HepG2 (cell line): ENCODE data around the gene GRIN3B. TPM values are rescaled to one million over a fixed set of nuclear protein-coding genes. Genes with fewer than 3 reads are reported as not detected.

Experiments
- FOSL1 ChIP-seq: sonication (generic); formaldehyde crosslinking; IDR thresholded peaks from 2 replicates; pipeline ENCODE4 v1.9.0; 2021; ENCODE audit warnings: missing genetic modification reagents, borderline replicate concordance
- HDAC6 ChIP-seq: fragments of 200-600 bp; sonication (generic); IDR thresholded peaks from 2 replicates; pipeline ENCODE4 v1.7.0; 2017; ENCODE audit warnings: mild to moderate bottlenecking, antibody characterized with exemption, low read length, low read depth
- KDM4B ChIP-seq: sonication (generic); formaldehyde crosslinking; IDR thresholded peaks from 2 replicates; pipeline ENCODE4 v1.4.0; 2020; ENCODE audit warnings: missing genetic modification reagents
- KLF15 ChIP-seq: sonication (generic); formaldehyde crosslinking; IDR thresholded peaks from 2 replicates; pipeline ENCODE4 v1.8.1; 2023; ENCODE audit warnings: borderline replicate concordance, mild to moderate bottlenecking, inconsistent platforms, missing genetic modification reagents, mixed read lengths
- LCORL ChIP-seq, 2 experiments: fragments of 450-650 bp in 1 of 2; sonication (generic) in 1 of 2; formaldehyde crosslinking in 1 of 2; IDR thresholded peaks; 2 replicates each; pipeline versions ENCODE4 v1.5.0 to v1.6.1; 2017 to 2020; ENCODE audit warnings: antibody characterized with exemption in 1 of 2, missing genetic modification reagents in 1 of 2
- ONECUT2 ChIP-seq: sonication (generic); formaldehyde crosslinking; IDR thresholded peaks from 2 replicates; pipeline ENCODE4 v1.4.0; 2020; ENCODE audit warnings: missing genetic modification reagents
- PITX1 ChIP-seq: sonication (generic); formaldehyde crosslinking; IDR thresholded peaks from 2 replicates; pipeline ENCODE4 v1.5.1; 2020; ENCODE audit warnings: mild to moderate bottlenecking, missing genetic modification reagents
- POLR2G ChIP-seq: fragments of 200-400 bp; formaldehyde crosslinking; IDR thresholded peaks from 2 replicates; pipeline ENCODE4 v1.6.1; 2018; ENCODE audit warnings: mild to moderate bottlenecking, low read depth, low read length, moderate library complexity
- SMC3 ChIP-seq: IDR thresholded peaks from 2 replicates; pipeline ENCODE4 v1.6.1; 2011; ENCODE audit warnings: low read length, improper control_type of control experiment
- TCF7 ChIP-seq: sonication (generic); IDR thresholded peaks from 2 replicates; pipeline ENCODE4 v1.6.1; 2016; ENCODE audit warnings: antibody characterized with exemption, low read depth
- YEATS2 ChIP-seq: sonication (generic); formaldehyde crosslinking; IDR thresholded peaks from 2 replicates; pipeline ENCODE4 v1.4.0; 2020; ENCODE audit warnings: missing genetic modification reagents, borderline replicate concordance
- ZBTB7A ChIP-seq: sonication (generic); formaldehyde crosslinking; IDR thresholded peaks from 2 replicates; pipeline ENCODE4 v1.8.0; 2022; ENCODE audit warnings: mild to moderate bottlenecking, missing genetic modification reagents
- ZFAT ChIP-seq: sonication (generic); formaldehyde crosslinking; conservative IDR thresholded peaks from 2 replicates; pipeline ENCODE4 v1.8.1; 2023; ENCODE audit warnings: missing genetic modification reagents, inconsistent platforms
- ZNF101 ChIP-seq: sonication (generic); formaldehyde crosslinking; IDR thresholded peaks from 2 replicates; pipeline ENCODE4 v1.4.0; 2020; ENCODE audit warnings: mild to moderate bottlenecking, low read depth, missing genetic modification reagents, borderline replicate concordance
- ZNF329 ChIP-seq: sonication (generic); formaldehyde crosslinking; IDR thresholded peaks from 2 replicates; pipeline ENCODE4 v1.9.0; 2021; ENCODE audit warnings: low read depth, mild to moderate bottlenecking, missing genetic modification reagents
- ZNF354B ChIP-seq: sonication (generic); formaldehyde crosslinking; IDR thresholded peaks from 2 replicates; pipeline ENCODE4 v1.8.0; 2022; ENCODE audit warnings: mild to moderate bottlenecking, missing genetic modification reagents
- ZNF530 ChIP-seq: sonication (generic); formaldehyde crosslinking; IDR thresholded peaks from 2 replicates; pipeline ENCODE4 v1.5.0; 2020; ENCODE audit warnings: low read depth, mild to moderate bottlenecking, missing genetic modification reagents
- ZNF549 ChIP-seq: sonication (generic); formaldehyde crosslinking; IDR thresholded peaks from 2 replicates; pipeline ENCODE4 v1.5.0; 2020; ENCODE audit warnings: missing genetic modification reagents
- ZNF776 ChIP-seq: sonication (generic); formaldehyde crosslinking; IDR thresholded peaks from 2 replicates; pipeline ENCODE4 v1.4.0; 2020; ENCODE audit warnings: mild to moderate bottlenecking, missing genetic modification reagents
- polyA plus RNA-seq, 8 experiments: library from polyadenylated mRNA; depleted of rRNA in 3 of 8; stranded (reverse) in 7 of 8; unstranded in 1 of 8; fragments of >200 nt; fragmentation: Illumina TruSeq in 4 of 8; extraction: Trizol in 4 of 8; gene quantifications; 2 replicates each; pipeline versions ENCODE4 v1.2.1 to v1.2.3, GENCODE V29; 2011 to 2016; ENCODE audit warnings: low read depth in 4 of 8, missing spikeins in 1 of 8, mixed read lengths in 1 of 8; ENCODE audit not compliant: insufficient read depth in 1 of 8
- total RNA-seq, 5 experiments: library from RNA; depleted of rRNA; stranded (reverse); fragments of >200 nt; fragmentation: Illumina TruSeq; extraction: Trizol; gene quantifications; 2 replicates each; pipeline ENCODE4 v1.2.3, GENCODE V29; 2016; ENCODE audit warnings: low read depth in 1 of 5
- TF ChIP-seq, protein P1 (sequence below): sonication (generic); formaldehyde crosslinking; IDR thresholded peaks from 2 replicates; pipeline ENCODE4 v1.8.0; 2022; ENCODE audit warnings: mild to moderate bottlenecking, missing genetic modification reagents
- TF ChIP-seq, protein P2 (sequence below): sonication (generic); formaldehyde crosslinking; IDR thresholded peaks from 2 replicates; pipeline ENCODE4 v1.9.0; 2022; ENCODE audit warnings: low read depth, missing genetic modification reagents
- TF ChIP-seq, protein P3 (sequence below): sonication (generic); formaldehyde crosslinking; IDR thresholded peaks from 2 replicates; pipeline ENCODE4 v1.8.0; 2022; ENCODE audit warnings: mild to moderate bottlenecking, missing genetic modification reagents; ENCODE audit not compliant: insufficient replicate concordance
- TF ChIP-seq, protein P4 (sequence below): sonication (generic); formaldehyde crosslinking; IDR thresholded peaks from 2 replicates; pipeline ENCODE4 v1.4.0; 2020; ENCODE audit warnings: missing genetic modification reagents
- TF ChIP-seq, protein P5 (sequence below): IDR thresholded peaks from 2 replicates; pipeline ENCODE4 v1.6.1; 2016; ENCODE audit warnings: missing genetic modification reagents, missing compliant biosample characterization

Gene GRIN3B
- total and polyA plus RNA-seq, 2 of the 13 experiments (the other 11 are each of a cell fraction or from before 2014, with no cell fraction given), result 0.07 to 0.20 TPM

DNA sequence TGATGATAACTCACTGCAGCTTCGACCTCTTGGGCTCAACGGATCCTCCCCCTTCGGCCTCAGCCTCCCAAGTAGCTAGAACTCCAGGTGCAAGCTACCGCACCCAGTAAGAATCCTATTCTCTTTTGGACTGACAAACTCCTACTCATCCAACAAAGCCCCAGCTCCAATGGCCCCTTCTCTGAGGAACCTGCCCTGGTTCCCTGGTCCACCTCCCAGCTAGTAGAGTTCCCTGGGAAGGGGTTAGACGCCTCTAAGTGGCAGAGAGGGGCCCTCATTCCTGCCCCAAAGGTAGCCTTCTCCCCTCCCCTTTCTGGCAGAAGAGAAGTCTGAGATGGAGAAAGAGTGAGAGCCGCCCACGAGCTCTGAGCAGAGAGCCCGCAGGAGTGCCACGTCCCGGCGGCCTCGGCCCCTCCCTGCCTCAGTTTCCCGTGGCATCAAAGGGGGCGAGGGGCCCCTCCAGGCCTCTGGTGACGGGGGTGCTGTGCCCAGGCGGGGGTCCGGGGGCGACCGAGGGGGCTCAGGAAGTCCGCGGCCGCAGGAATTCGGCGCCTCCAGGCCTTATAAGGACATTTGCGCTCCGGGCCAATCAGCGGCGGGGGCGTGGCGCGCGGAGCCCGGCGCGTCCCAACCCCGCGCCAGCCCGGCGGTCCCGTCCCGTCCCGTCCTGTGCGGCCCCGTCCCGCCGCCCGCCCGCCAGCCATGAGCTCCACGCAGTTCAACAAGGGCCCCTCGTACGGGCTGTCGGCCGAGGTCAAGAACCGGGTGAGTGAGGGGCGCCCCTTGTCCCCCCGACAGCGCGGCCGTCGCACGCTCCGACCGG is 26.0 kb downstream of the GRIN3B start, which contains the start of gene CNN2 (continued):
- TF ChIP-seq, protein P1, sequence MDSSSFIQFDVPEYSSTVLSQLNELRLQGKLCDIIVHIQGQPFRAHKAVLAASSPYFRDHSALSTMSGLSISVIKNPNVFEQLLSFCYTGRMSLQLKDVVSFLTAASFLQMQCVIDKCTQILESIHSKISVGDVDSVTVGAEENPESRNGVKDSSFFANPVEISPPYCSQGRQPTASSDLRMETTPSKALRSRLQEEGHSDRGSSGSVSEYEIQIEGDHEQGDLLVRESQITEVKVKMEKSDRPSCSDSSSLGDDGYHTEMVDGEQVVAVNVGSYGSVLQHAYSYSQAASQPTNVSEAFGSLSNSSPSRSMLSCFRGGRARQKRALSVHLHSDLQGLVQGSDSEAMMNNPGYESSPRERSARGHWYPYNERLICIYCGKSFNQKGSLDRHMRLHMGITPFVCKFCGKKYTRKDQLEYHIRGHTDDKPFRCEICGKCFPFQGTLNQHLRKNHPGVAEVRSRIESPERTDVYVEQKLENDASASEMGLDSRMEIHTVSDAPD (CRISPR knock-in tag), result no peak
- TF ChIP-seq ZNF530, result no peak
- no peak for TF ChIP-seq TCF7
- TF ChIP-seq ZNF354B, result no peak
- TF ChIP-seq, protein P2, sequence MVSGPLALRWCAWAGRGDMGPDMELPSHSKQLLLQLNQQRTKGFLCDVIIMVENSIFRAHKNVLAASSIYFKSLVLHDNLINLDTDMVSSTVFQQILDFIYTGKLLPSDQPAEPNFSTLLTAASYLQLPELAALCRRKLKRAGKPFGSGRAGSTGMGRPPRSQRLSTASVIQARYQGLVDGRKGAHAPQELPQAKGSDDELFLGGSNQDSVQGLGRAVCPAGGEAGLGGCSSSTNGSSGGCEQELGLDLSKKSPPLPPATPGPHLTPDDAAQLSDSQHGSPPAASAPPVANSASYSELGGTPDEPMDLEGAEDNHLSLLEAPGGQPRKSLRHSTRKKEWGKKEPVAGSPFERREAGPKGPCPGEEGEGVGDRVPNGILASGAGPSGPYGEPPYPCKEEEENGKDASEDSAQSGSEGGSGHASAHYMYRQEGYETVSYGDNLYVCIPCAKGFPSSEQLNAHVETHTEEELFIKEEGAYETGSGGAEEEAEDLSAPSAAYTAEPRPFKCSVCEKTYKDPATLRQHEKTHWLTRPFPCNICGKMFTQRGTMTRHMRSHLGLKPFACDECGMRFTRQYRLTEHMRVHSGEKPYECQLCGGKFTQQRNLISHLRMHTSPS (CRISPR knock-in tag), result no peak
- 0 out of 2 replicates have a peak, but pooled peaks have one; percentile 10 for TF ChIP-seq YEATS2
- TF ChIP-seq FOSL1 (CRISPR knock-in tag), result no peak
- no peak for TF ChIP-seq ONECUT2 (CRISPR knock-in tag)
- no peak for TF ChIP-seq ZNF549 (CRISPR knock-in tag)
- no peak for TF ChIP-seq KLF15
- TF ChIP-seq, protein P3, sequence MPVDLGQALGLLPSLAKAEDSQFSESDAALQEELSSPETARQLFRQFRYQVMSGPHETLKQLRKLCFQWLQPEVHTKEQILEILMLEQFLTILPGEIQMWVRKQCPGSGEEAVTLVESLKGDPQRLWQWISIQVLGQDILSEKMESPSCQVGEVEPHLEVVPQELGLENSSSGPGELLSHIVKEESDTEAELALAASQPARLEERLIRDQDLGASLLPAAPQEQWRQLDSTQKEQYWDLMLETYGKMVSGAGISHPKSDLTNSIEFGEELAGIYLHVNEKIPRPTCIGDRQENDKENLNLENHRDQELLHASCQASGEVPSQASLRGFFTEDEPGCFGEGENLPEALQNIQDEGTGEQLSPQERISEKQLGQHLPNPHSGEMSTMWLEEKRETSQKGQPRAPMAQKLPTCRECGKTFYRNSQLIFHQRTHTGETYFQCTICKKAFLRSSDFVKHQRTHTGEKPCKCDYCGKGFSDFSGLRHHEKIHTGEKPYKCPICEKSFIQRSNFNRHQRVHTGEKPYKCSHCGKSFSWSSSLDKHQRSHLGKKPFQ, result no peak
- peak; percentile 72 for TF ChIP-seq POLR2G
- peak; percentile 62; the same call in 1 of the 2 replicates for TF ChIP-seq ZNF776
- TF ChIP-seq, protein P4, sequence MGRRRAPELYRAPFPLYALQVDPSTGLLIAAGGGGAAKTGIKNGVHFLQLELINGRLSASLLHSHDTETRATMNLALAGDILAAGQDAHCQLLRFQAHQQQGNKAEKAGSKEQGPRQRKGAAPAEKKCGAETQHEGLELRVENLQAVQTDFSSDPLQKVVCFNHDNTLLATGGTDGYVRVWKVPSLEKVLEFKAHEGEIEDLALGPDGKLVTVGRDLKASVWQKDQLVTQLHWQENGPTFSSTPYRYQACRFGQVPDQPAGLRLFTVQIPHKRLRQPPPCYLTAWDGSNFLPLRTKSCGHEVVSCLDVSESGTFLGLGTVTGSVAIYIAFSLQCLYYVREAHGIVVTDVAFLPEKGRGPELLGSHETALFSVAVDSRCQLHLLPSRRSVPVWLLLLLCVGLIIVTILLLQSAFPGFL, result no peak
- no peak for TF ChIP-seq LCORL (IDR thresholded peaks at IDR 0.05)
- no peak for TF ChIP-seq LCORL (CRISPR knock-in tag; IDR thresholded peaks at IDR 0.05)
- TF ChIP-seq KDM4B (CRISPR knock-in tag), result no peak
- TF ChIP-seq ZNF329, result no peak
- no peak for TF ChIP-seq ZBTB7A
- TF ChIP-seq, protein P5, sequence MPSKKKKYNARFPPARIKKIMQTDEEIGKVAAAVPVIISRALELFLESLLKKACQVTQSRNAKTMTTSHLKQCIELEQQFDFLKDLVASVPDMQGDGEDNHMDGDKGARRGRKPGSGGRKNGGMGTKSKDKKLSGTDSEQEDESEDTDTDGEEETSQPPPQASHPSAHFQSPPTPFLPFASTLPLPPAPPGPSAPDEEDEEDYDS (CRISPR knock-in tag), result no peak
- no peak for TF ChIP-seq HDAC6
- no peak for TF ChIP-seq SMC3
- no peak for TF ChIP-seq PITX1 (CRISPR knock-in tag)
- no peak for TF ChIP-seq ZNF101 (CRISPR knock-in tag)
- no peak for TF ChIP-seq ZFAT (CRISPR knock-in tag)
